ENCODE data around the gene LSM5. TPM values are rescaled to one million over a fixed set of nuclear protein-coding genes. Genes with fewer than 3 reads are reported as not detected.
"Not testable (repeated sequence)": the region's sequence is repeated elsewhere in the genome, so short reads cannot be mapped to it uniquely, and the experiment has no call there.

The LSM5 gene
- total RNA-seq, 1 experiment from 2014 or later: 47.8 TPM

GRCh38 chr7:32500216-32500615 is 10.0 kb upstream of the LSM5 start:
- H3K27me3 ChIP-seq (ENCODE audit: low read length); H4K20me1 ChIP-seq (ENCODE audit: insufficient read depth, low read depth, low read length): not testable (repeated sequence)

DNA sequence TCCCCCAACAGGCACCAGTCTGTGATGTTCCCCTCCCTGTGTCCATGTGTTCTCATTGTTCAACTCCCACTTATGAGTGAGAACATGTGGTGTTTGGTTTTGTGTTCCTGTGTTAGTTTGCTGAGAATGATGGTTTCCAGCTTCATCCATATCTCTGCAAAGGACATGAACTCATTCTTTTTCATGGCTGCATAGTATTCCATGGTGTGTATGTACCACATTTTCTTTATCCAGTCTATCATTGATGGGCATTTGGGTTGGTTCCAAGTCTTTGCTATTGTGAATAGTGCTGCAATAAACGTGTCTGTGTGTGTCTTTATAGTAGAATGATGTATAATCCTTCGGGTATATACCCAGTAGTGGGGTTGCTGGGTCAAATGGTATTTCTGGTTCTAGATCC is 9.6 kb upstream of the LSM5 start:
- H3K27ac ChIP-seq (ENCODE audit: low read length); H4K20me1 ChIP-seq (ENCODE audit: insufficient read depth, low read depth, low read length); DNase-seq; H2AFZ ChIP-seq (ENCODE audit: low read length); H3K9ac ChIP-seq (ENCODE audit: low read length); H3K9me3 ChIP-seq (ENCODE audit: low read length); H3K4me3 ChIP-seq (ENCODE audit: low read length); H3K4me2 ChIP-seq (ENCODE audit: low read depth, low read length, poor library complexity, severe bottlenecking); H3K9me2 ChIP-seq (replicated peaks; ENCODE audit: insufficient read depth, low read length); H3K27me3 ChIP-seq (ENCODE audit: low read length): not testable (repeated sequence)
- Histone ChIP-seq H3K79me2 (ENCODE audit: low read length) (peaks cover 88% of the 10 kb centered on the region), H3K36me3 (ENCODE audit: insufficient read depth, low read length) (peaks cover 30% of the 10 kb centered on the region), H3K4me1 (ENCODE audit: low read length) (peaks cover 24% of the 10 kb centered on the region)

More at GRCh38 chr7:32500216-32500615, 10.0 kb upstream of the LSM5 start:
- H3K9me2 ChIP-seq (replicated peaks; ENCODE audit: insufficient read depth, low read length); H3K4me3 ChIP-seq (ENCODE audit: low read length); H3K9me3 ChIP-seq (ENCODE audit: low read length); H2AFZ ChIP-seq (ENCODE audit: low read length); H3K9ac ChIP-seq (ENCODE audit: low read length): not testable (repeated sequence)
- H3K27ac ChIP-seq (ENCODE audit: low read length): peak overlapping the region; percentile 29
- peaks cover 92% of the 10 kb centered on the region for H3K79me2 ChIP-seq (ENCODE audit: low read length)
- H3K4me2 ChIP-seq (ENCODE audit: low read depth, low read length, poor library complexity, severe bottlenecking): peak overlapping the region; percentile 21
- H3K36me3 ChIP-seq (ENCODE audit: insufficient read depth, low read length): peaks cover 30% of the 10 kb centered on the region
- peak; percentile 17 for DNase-seq
- H3K4me1 ChIP-seq (ENCODE audit: low read length): peaks cover 24% of the 10 kb centered on the region

DNA sequence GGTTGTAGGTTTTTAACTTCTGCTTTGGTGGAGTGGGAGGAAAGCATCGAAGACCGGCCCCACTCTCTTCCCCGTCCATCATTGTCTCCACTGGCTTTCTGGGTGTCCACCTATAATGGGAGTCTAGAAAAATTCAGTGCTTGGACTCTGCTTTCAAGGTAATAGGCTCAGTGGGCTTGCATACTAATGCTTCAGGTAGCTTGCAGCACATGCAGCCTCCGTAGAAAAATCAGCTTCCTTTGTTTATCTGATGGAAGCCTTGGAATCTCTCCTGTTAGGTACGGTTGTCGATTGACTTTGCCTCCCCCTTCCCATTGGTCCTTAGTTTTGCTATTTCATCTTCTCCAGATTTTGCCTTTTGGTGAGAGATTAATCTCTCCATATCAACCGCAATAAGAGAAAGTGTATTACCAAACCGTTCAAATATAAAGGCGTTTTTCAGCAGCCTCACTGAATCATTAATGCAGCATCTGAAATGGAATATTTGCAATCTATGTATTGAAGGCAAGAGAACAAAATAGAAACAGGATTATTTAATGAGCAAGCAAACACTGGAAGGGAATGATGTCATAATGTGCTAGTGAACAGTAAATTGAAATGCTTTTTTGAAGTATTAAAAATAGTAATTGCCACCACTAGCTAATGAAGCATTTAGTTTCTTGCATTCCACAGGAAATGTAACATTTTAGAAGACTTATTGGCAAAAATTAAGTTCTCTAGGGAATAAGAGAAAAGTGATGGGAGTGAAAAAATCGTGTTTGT is 6.1 kb upstream of the LSM5 start:
- Histone ChIP-seq H3K36me3 (ENCODE audit: insufficient read depth, low read length) (peaks cover 22% of the 10 kb centered on the region), H2AFZ (ENCODE audit: low read length) (no peak overlapping the region), H4K20me1 (ENCODE audit: insufficient read depth, low read depth, low read length) (no peaks in the 10 kb centered on the region), H3K27ac (ENCODE audit: low read length) (peak overlapping the region; percentile 90), H3K79me2 (ENCODE audit: low read length) (peaks cover 60% of the 10 kb centered on the region), H3K4me1 (ENCODE audit: low read length) (peaks cover 27% of the 10 kb centered on the region), H3K9ac (ENCODE audit: low read length) (peak overlapping the region; percentile 93), H3K9me3 (ENCODE audit: low read length) (no peaks in the 10 kb centered on the region), H3K9me2 (replicated peaks; ENCODE audit: insufficient read depth, low read length) (no peaks in the 10 kb centered on the region), H3K4me3 (ENCODE audit: low read length) (peak overlapping the region; percentile 71), H3K27me3 (ENCODE audit: low read length) (no peaks in the 10 kb centered on the region), H3K4me2 (ENCODE audit: low read depth, low read length, poor library complexity, severe bottlenecking) (peak overlapping the region; percentile 72)
- DNase-seq: peak; percentile 41

- Histone ChIP-seq H3K79me2 (ENCODE audit: low read length) (peaks cover 53% of the 10 kb centered on the region), H3K4me1 (ENCODE audit: low read length) (peaks cover 19% of the 10 kb centered on the region), H3K27me3 (ENCODE audit: low read length) (no peaks in the 10 kb centered on the region), H3K9me3 (ENCODE audit: low read length) (no peaks in the 10 kb centered on the region), H3K36me3 (ENCODE audit: insufficient read depth, low read length) (peaks cover 22% of the 10 kb centered on the region), H2AFZ (ENCODE audit: low read length) (peak within 1 kb of the TSS; percentile 83; the same call in 1 of the 2 replicates), H4K20me1 (ENCODE audit: insufficient read depth, low read depth, low read length) (no peaks in the 10 kb centered on the region), H3K4me2 (ENCODE audit: low read depth, low read length, poor library complexity, severe bottlenecking) (peak within 1 kb of the TSS; percentile 82), H3K27ac (ENCODE audit: low read length) (peak within 1 kb of the TSS; percentile 90), H3K4me3 (ENCODE audit: low read length) (peak within 1 kb of the TSS; percentile 84), H3K9ac (ENCODE audit: low read length) (peak within 1 kb of the TSS; percentile 93), H3K9me2 (replicated peaks; ENCODE audit: insufficient read depth, low read length) (no peaks in the 10 kb centered on the region)
- peak; percentile 98 for DNase-seq
Measured at GRCh38 chr7:32495298-32496051, 5.3 kb upstream of the LSM5 start, which contains the start of gene AVL9. AVL9 (plus strand) TSS chr7:32495489; CDS start chr7:32495710, 221 bp downstream.

GRCh38 chr7:32494946-32495297 is 4.7 kb upstream of the LSM5 start:
- H4K20me1 ChIP-seq (ENCODE audit: insufficient read depth, low read depth, low read length): no peaks in the 10 kb centered on the region
- H3K79me2 ChIP-seq (ENCODE audit: low read length): peaks cover 50% of the 10 kb centered on the region
- no peak overlapping the region for H3K27ac ChIP-seq (ENCODE audit: low read length)
- H3K9me3 ChIP-seq (ENCODE audit: low read length): no peaks in the 10 kb centered on the region
- peak overlapping the region; percentile 79 for H3K9ac ChIP-seq (ENCODE audit: low read length)
- H3K9me2 ChIP-seq (replicated peaks; ENCODE audit: insufficient read depth, low read length): no peaks in the 10 kb centered on the region
- H3K4me3 ChIP-seq (ENCODE audit: low read length): peak overlapping the region; percentile 84
- no peak for DNase-seq
- H3K4me2 ChIP-seq (ENCODE audit: low read depth, low read length, poor library complexity, severe bottlenecking): peak overlapping the region; percentile 82
- H3K36me3 ChIP-seq (ENCODE audit: insufficient read depth, low read length): peaks cover 22% of the 10 kb centered on the region
- H3K27me3 ChIP-seq (ENCODE audit: low read length): no peaks in the 10 kb centered on the region
- peaks cover 18% of the 10 kb centered on the region for H3K4me1 ChIP-seq (ENCODE audit: low read length)
- H2AFZ ChIP-seq (ENCODE audit: low read length): peak overlapping the region; percentile 83; the same call in 1 of the 2 replicates

DNA sequence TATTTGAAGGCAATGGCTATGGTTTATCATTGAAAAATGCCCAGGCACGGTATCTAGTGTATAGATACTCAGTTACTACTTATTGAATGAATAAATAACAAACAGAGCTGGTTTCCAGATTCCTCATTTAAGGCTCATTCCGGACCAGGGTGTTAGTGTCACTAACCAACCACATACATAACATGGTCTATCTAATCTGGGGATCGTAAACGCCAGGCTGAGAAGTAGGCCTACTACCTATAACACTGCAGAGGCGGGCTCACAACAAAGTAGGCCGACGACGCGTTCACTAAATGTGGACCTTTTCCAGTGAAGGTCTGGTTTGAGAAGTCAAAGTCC is 423 bp downstream of the LSM5 start:
- Histone ChIP-seq H3K9ac (ENCODE audit: low read length) (peak overlapping the region; percentile 84), H3K27me3 (ENCODE audit: low read length) (no peaks in the 10 kb centered on the region), H3K27ac (ENCODE audit: low read length) (peak overlapping the region; percentile 24; the same call in 1 of the 2 replicates), H3K9me2 (replicated peaks; ENCODE audit: insufficient read depth, low read length) (no peaks in the 10 kb centered on the region), H3K4me3 (ENCODE audit: low read length) (peak overlapping the region; percentile 85), H2AFZ (ENCODE audit: low read length) (peak overlapping the region; percentile 47), H3K4me2 (ENCODE audit: low read depth, low read length, poor library complexity, severe bottlenecking) (peak overlapping the region; percentile 78), H3K4me1 (ENCODE audit: low read length) (peaks cover 18% of the 10 kb centered on the region), H3K9me3 (ENCODE audit: low read length) (no peaks in the 10 kb centered on the region), H3K79me2 (ENCODE audit: low read length) (peaks cover 29% of the 10 kb centered on the region), H3K36me3 (ENCODE audit: insufficient read depth, low read length) (peaks cover 13% of the 10 kb centered on the region; the same call in 1 of the 2 replicates), H4K20me1 (ENCODE audit: insufficient read depth, low read depth, low read length) (no peaks in the 10 kb centered on the region)
- DNase-seq: no peak

DNA sequence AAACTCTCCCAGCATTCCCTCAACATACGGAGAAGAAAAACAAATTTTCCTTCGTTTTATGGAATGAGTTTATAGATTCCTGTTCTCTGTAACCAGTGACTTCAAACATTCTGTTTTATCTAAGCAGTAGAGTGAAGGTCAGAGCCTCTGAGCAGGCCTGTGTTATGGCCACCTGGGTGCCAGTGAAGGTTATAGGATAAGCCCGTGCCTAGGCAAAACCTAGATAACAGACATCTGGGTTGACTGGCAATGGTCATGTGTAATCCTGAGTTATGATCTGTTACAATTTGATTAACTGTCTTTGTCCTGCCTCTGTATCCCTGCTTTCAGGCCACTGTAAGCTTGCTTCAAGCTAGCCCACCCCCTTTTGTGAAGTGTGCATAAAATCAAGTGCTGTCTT is 8.3 kb downstream of the LSM5 start:
- Histone ChIP-seq H3K9me3 (ENCODE audit: low read length) (no peaks in the 10 kb centered on the region), H3K27me3 (ENCODE audit: low read length) (no peaks in the 10 kb centered on the region), H2AFZ (ENCODE audit: low read length) (no peak overlapping the region), H4K20me1 (ENCODE audit: insufficient read depth, low read depth, low read length) (no peaks in the 10 kb centered on the region), H3K36me3 (ENCODE audit: insufficient read depth, low read length) (peaks cover 7% of the 10 kb centered on the region; the same call in 1 of the 2 replicates), H3K4me1 (ENCODE audit: low read length) (no peaks in the 10 kb centered on the region), H3K79me2 (ENCODE audit: low read length) (no peaks in the 10 kb centered on the region), H3K9ac (ENCODE audit: low read length) (no peak overlapping the region), H3K9me2 (replicated peaks; ENCODE audit: insufficient read depth, low read length) (no peaks in the 10 kb centered on the region), H3K4me3 (ENCODE audit: low read length) (no peak overlapping the region), H3K27ac (ENCODE audit: low read length) (no peak overlapping the region), H3K4me2 (ENCODE audit: low read depth, low read length, poor library complexity, severe bottlenecking) (no peak overlapping the region)
- DNase-seq: no peak

- Histone ChIP-seq H3K9me2 (replicated peaks; ENCODE audit: insufficient read depth, low read length) (no peaks in the 10 kb centered on the region), H3K27me3 (ENCODE audit: low read length) (no peaks in the 10 kb centered on the region), H3K4me1 (ENCODE audit: low read length) (no peaks in the 10 kb centered on the region), H4K20me1 (ENCODE audit: insufficient read depth, low read depth, low read length) (no peaks in the 10 kb centered on the region), H3K4me3 (ENCODE audit: low read length) (no peak overlapping the region), H3K36me3 (ENCODE audit: insufficient read depth, low read length) (peaks cover under 1% of the 10 kb centered on the region; the same call in 1 of the 2 replicates), H2AFZ (ENCODE audit: low read length) (no peak overlapping the region), H3K9me3 (ENCODE audit: low read length) (no peaks in the 10 kb centered on the region), H3K4me2 (ENCODE audit: low read depth, low read length, poor library complexity, severe bottlenecking) (no peak overlapping the region), H3K9ac (ENCODE audit: low read length) (no peak overlapping the region), H3K79me2 (ENCODE audit: low read length) (no peaks in the 10 kb centered on the region), H3K27ac (ENCODE audit: low read length) (no peak overlapping the region)
- peak; percentile 33 for DNase-seq
Measured at GRCh38 chr7:32481176-32481575, 9.0 kb downstream of the LSM5 start.
